Midbrain (tissue), 1 donor: ENCODE data around the gene OR10A6.

Experiments
- DNase-seq: peaks from one replicate; lab custom pipeline; 2025; lab: John Stamatoyannopoulos, UW

OR10A6 gene, protein sequence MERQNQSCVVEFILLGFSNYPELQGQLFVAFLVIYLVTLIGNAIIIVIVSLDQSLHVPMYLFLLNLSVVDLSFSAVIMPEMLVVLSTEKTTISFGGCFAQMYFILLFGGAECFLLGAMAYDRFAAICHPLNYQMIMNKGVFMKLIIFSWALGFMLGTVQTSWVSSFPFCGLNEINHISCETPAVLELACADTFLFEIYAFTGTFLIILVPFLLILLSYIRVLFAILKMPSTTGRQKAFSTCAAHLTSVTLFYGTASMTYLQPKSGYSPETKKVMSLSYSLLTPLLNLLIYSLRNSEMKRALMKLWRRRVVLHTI

DNA sequence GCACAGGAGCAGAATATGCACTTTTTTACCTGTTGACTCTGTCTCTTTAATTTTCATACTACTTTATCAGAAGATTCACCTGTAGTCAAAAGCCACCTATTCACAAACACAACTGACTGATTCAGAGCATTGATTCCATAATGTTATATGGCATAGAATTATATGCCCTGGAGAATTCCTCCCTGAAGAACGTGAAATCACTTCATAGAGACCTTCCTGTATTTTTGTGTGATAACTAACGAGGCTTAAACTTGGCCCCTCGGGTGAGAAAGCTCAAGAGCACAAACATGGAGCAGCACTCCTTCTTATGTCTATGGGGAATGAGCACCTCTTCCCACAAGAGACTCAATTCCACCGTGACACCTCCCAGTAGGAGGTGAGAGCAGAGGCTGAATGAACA lies at the start of gene OR10A6:
OR10A6 (minus strand) TSS at position 101 of the 400 bp plus-strand sequence. CDS start 2,606 bp downstream, outside the sequence.
- DNase-seq, result no peak

DNA sequence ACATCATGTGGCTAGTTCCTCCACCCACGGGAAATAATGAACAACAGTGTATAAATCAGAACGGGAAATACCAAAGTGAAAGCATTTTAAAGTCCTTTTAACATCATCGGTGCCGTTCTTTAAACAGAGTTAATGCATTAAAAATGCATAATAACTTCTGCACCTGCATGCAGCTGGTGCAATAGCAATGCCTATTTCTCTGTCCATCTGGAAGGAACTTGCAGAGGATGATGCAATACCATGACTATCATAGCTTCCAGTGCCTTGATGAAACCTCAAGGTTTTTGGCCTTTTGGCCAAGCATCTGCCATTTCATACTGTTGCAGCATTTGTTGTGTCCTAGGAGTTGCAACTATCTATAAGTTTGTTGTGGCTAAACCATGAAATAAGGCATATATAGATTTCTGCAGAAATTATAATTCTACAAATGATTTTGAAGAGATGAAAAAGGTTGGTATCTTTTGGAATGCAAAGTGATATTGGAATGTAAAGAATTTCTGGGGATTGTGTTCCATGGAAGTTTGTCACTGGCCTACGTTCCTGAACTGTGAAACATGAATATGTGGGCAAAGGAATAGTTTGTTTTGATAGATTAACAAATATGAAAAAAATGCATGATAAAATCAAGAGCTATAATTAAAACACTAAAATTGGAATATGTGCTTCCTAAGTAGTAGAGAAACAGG lies 46.3 kb upstream of the OR10A6 start:
- no peak for DNase-seq

DNA sequence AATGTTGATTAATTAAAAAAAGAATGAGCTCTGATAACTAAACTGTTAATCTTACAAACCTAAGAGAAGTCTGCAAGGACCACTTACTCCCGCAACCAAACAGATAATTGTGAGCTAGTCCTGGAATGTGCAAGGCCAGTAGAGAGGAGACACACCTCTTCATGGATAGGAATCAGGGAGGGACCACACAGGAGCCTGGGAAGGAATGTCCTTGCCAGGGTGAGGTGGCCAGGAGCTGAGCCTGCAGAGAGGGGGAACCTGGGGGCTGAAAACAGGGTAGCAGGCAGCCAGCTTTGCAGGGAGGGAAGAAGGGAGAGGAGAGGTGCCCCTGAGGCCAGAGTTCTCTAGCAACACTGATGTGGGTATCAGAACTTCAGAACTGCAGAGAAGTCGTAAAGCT lies 43.6 kb upstream of the OR10A6 start:
- no peak for DNase-seq

DNA sequence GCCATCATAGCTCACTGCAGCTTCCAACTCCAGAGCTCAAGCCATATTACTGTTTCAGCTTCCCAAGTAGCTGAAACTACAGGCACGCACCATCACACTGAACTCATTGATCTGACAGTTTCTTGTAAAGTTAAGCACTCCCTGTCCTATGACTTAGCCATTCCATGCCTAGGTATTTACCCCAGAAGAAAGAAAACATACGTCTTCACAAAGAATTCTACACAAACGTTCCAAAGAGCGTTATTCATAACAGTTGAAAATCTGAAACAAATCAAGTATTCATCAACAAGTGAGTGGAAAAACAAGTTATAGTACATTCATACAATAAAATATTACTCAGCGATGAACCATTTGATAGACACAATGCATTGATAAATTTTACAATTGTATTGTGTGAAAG lies 41.9 kb upstream of the OR10A6 start:
- DNase-seq, result no peak

DNA sequence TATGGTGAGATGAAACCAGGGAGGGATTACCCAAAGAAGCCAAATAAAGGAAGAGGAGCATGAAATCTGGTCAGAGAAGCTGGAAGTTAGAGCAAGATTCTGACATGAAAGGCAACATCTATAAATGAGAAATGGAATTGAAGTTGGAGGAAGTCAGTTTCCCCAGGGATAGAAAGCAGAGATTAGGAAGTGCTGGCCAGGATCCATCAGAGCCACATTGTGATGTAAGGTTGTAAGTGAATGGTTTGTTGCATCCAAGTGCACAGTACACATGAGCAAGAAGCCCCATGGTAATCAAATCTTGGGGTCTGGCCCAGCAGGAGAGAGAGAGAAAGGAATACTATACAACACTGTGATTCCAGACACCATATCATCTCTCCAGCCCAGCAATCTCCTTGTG lies 40.8 kb upstream of the OR10A6 start:
- DNase-seq, result no peak

DNA sequence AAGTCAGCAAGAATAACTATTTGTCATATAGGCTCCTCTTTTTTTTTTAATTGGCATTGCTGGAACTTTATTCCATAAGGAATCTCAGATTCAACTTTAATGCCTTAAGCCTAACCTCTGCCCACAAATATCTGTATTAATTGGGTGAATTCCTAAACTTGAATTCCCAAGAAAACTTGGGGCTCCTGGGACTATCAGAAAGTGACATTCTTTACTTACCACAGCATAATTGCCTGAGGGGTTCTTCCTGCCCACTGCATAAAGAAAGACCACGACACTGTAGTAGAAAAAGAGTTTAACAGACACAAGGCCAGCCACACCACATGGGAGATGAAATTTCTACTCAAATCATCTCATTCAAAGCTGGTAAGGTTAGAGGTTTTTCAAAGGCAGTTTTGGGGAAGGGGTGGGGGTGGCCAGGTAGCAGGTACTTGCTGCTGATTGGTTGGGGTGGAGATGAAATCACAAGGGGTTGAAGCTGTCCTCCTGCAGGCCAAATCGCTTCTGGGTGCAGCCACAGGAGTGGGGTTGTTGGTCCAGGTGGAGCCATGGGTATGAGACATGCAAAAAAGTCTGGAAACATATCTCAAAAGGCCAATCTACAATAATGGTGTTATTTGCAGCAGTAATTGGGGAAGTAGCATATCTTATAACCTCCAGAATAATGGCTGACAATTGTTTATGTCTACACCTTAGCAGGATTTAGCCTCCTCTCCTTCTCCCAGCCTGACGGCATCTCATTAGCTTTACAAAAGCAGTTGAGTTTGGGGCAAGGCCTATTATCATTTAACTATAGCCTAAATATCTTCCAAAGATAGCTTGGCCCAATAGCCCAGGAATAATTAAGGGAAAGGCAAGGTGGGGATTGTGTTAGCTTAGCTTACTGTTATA lies 38.9 kb upstream of the OR10A6 start:
- DNase-seq, result no peak

DNA sequence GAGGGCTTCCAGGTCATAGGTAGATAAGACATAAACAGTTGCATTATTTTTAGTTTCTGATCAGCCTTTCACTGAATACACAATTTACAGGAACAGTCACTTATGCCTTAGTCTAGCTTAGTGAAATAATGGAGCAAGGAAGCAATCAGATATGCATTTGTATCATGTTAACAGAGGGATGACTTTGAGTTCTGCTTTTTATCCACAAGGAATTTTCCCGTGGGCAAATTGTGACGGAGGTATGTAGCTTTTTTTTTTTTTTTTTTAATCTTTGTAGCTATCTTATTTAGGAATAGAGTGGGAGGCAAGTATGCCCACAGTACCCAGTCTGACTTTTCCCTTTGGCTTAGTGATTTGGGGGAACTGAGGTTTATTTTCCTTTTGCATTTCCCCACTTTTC lies 37.6 kb upstream of the OR10A6 start:
- DNase-seq, result no peak

DNA sequence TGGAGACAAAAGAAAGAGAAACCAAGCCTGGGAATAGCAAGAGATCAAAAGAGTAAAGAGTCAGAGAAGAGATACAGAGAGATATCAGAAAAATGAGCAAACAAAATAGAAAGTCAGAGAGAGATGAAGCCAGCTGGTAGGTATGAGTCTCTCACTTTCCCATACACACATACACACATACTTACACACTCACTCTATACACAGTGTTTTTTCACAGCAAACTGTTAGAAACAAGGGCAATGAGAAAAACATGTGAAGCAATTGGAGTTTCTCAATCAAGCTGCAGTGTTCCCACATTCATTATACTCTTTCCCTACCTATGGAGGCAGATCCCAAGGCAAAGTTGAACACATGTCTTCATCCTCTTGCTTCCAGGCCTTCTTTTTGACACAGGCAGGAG lies 36.8 kb upstream of the OR10A6 start:
- no peak for DNase-seq

DNA sequence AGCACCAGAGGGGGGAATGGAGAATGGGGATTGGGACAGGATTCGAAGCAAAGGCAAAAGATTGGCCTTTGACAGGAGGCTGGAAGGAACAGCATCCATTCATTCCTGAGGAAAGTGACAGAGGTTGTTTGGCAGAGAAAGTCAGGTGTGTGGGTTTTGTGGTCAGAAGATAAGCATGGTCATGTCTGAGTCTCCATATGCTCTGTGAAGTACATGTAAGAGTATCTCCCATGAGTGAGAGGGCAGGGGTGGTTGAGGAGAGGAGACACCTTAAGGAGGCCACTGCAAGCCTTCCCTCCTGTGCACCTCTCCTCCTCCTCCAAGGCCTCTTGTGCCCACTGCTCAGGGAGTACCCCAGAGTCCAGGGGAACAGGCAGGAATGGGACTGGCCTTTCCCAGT lies 36.0 kb upstream of the OR10A6 start:
- DNase-seq, result no peak

DNA sequence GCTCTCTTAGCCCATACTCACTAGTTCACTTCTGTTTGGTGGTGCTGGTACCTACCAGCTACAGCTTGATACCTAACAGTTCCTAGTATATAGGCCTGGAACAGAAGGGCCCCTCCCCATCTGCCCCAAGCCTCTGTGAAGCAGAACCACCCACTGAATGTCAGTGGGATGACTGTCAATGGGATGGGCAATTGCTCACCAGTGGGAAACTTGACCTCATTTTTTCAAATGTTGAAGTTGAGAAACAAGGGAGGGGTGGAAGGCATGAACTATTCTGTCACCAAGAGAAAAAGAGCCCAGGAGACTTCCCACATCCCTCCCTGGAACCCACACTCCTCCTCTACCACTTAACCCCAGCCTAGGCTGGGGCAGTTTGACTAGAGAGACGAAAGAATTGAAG lies 34.3 kb upstream of the OR10A6 start, which contains the start of gene NLRP10:
NLRP10 (minus strand) TSS at position 62 of the 400 bp plus-strand sequence. CDS start 1,952 bp downstream, outside the sequence.
- DNase-seq, result no peak

DNA sequence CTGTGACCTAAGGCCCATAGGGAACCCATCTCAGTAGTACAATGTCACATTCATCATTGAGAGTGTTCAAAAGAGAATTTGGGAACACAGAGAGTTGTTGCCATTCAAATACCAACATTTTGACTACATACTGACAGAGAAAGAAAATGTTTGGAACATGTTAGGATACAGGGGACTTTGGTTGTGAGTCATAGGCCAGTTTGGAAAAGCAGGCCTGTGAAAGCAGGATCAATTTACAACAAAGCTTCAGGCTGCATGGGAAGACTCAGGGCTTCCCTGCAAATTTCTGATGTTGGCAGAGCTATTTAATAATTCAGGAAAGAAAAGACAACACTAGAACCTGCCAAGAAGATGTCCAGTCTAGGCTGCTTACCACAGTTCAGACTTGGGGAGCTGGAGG lies 33.8 kb upstream of the OR10A6 start:
- no peak for DNase-seq

DNA sequence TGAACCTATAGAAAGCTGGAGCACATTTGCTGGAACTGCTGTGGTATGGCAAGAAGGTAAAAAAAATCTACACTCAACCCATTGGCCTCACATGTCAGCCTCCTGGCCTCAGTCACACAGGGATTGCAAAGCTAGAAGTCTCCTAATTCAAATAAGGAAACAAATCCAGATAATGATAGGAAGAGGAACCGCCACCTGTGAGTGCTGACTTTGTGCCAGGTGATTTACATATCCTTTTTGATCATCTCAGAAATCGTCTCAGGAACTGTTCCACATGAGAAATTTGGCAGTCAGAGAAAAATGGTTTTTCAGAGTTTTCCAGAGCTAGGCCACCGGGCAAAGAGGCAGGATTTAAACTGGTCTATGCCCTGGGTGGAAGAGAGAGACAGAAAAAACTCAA lies 33.2 kb upstream of the OR10A6 start:
- no peak for DNase-seq

DNA sequence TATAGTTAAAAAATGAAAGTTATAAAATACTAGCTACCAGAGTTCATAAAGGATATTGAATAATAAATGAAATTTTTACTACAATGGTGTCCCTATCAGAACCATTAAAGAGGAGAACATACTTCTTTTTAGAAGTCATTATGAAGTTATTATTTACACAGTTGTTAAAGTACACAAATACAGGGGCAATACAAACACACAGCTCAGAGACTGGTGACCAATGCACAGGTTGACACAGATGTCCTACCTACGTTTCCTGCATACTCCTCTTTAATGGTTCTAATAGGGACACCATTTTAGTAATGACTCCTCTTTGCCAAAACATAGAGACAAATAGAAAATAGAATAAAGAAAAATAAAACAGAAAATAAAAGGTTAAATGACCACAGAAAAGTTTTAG lies 24.1 kb upstream of the OR10A6 start:
- no peak for DNase-seq

DNA sequence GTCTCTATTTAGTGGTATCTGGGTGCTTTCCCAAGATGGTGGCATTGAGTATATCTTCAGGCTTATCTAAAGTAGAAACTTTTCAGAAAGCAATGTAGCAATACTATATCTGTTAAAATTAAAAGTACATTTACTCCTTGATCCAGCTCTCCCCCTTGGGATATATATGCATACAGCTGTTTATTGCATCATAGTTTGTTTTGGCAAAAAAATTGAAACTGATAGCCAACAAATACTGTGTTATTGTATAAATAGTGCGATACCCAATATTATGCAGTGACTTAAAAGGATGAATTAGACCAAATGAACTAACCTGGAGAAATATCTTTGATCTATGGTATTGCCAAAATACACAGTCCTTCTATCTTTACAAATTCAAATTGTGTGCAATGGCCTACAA lies 18.9 kb upstream of the OR10A6 start:
- no peak for DNase-seq

DNA sequence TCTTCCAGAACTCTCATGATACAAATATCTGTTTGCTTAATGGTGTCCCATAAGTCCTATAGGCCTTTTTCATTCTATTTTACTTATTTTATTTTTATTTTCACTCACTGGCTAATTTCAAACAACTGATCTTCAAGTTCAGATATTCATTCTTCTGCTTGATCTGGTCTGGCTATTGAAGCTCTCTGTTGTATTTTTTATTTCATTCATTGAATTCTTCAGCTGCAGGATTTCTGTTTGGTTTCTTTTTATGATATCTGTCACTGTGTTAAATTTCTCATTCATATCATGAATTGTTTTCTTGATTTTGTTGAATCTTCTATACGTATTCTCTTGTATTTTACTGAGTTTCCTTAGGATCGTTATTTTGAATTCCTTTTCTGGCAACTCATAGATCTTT lies 13.1 kb upstream of the OR10A6 start:
- DNase-seq, result no peak

DNA sequence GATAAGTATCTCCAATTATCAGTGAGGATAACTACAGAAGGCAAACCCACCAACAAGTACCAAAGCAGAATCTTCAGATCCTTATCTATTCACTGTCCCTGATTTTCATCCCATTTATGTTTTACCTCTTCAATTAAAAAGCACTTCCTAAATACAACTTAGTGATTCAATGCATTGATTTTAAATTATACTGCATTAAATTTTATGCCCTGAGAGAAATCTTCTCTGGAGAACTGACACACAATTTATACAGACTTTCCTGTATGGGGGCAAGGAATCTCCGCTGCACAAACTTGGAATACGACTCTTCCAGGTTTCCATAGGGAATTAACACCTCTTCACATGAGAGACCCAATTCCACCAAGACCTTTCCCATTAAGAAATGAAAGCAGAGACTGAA lies 10.5 kb upstream of the OR10A6 start, which contains the start of gene OR10A3:
OR10A3 (minus strand) TSS at position 101 of the 400 bp plus-strand sequence. CDS start 2,188 bp downstream, outside the sequence.
- no peak for DNase-seq

DNA sequence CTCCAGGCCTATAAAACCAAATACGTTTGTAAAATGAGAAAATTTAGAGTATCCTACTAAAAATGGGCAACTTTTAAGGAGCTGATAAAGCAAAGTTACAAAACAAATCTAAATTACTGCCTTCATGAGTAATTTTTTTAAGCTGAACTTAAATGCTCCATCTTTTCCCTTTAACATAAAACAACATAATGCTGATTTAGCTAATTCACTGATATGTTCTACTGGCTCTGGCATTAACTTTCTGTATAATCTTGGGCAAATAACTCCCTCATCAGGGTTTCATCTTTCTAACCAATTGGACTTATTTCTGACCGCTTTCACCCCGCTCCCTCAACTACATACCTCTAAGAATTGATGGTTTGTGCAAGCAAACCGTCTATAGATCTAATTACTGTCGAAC lies 10.1 kb upstream of the OR10A6 start:
- DNase-seq, result no peak

DNA sequence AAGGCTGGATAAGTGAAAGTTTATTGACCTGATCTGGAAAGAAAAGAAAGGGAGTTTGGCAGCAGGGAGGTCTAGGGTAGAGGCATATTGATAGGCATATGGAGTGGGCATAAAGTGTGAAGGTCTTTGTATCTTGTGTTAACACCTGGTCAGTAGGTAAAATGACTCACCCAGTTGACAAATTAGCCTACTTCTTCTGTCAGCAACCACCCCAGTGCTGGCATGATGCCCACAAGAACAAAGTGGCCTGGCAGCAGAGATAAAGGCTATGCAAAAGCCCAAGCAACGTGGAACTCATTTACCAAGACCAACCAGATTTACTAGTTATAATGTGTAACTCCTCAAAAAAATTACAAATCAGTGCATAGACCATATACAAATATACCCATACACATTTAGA lies 5.5 kb upstream of the OR10A6 start:
- DNase-seq, result no peak

DNA sequence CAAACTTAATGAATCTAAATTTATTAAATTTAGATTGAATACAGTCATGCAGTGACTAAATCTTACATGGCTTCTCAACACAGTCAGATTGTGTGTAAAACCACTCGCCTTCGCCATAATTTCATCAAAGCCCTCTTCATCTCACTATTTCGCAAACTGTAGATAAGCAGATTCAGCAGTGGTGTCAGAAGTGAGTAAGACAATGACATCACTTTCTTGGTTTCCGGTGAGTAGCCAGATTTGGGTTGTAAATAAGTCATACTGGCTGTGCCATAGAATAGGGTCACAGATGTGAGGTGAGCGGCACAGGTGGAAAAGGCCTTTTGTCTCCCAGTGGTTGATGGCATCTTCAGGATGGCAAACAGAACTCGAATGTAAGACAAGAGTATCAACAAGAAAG lies 3.4 kb downstream of the OR10A6 start:
- no peak for DNase-seq

DNA sequence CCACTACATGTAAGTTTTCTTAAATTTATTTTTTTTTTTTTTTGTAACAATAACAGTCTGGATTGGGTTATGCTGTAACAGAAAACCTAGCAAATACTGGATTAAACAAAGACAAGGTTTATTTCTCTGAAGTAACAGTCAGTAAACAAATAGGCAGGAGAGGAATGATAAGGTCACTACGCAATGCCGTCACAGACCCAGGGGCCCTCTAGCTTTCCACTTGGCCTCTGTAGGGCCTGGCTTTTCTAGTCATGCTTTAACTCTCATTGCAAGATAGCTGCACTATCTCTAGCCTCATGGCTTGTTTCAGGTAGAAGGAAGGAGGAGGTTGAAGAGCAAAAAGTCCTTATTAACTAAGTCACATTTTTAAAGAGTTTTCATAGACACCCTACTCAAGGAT lies 6.5 kb downstream of the OR10A6 start:
- no peak for DNase-seq

DNA sequence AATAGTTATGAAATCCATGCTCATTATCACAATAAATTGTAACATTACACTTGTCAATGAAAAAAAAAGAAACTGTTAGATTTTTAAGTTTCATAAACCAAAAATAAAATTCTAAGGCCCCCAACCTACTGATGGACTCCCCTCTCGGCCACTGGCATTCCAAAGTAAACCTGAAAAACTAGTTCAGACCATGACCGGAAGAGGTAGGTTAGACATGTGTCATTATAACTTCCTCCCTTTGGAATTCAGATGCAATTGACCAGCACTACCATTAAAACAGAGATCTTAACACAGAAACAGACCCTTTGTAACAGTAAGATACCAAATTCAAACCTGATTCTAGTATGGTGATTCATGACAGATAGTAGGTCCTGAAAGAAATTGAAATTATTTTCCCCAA lies 12.9 kb downstream of the OR10A6 start:
- DNase-seq, result no peak

DNA sequence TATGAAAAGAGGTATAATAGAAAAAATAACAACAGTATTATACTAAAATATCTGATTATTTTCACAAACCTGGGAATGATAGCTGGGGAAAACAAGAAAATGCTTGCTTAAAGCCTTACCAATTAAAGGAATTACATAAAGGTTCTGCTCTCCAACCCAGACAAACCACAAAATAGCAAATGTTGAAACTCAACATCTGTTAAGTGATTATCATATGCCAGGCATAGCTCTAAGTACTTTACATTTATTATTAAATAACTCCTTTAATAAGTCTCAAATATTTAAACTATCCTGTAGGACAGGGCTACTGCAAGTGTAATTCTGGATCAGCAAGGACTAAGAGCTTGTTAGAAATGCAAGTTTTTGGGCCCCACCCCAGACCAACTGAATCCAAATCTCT lies 20.1 kb downstream of the OR10A6 start:
- DNase-seq, result no peak
